Testis (tissue), 2 donors: Measurements from ENCODE around the gene AMIGO1.

Source experiments
- CTCF ChIP-seq, 3 experiments: fragments of 450-650 bp in 2 of 3; fragments of 200-600 bp in 1 of 3; sonication (generic) in 1 of 3; IDR thresholded peaks; one replicate each; pipeline ENCODE4 v1.5.1; 2016 to 2019; ENCODE audit warnings: antibody characterized with exemption in 3 of 3, mild to moderate bottlenecking in 2 of 3, moderate library complexity in 1 of 3
- POLR2A ChIP-seq: fragments of 450-650 bp; IDR thresholded peaks from one replicate; pipeline ENCODE4 v1.6.1; 2017; ENCODE audit warnings: antibody characterized with exemption, mild to moderate bottlenecking, moderate library complexity

GRCh38 chr1:109479901-109480300 lies 29.6 kb downstream of the AMIGO1 start:
- TF ChIP-seq POLR2A, result no peak
- no peak for TF ChIP-seq CTCF (IDR thresholded peaks at IDR 0.05)
